C4-2B (cell line): ENCODE results near the gene MED12L.
"Not testable (repeated sequence)": the region's sequence is repeated elsewhere in the genome, so short reads cannot be mapped to it uniquely, and the experiment has no call there.

ENCODE experiments used
- ZFX ChIP-seq: fragments of 450-650 bp; IDR thresholded peaks from 2 replicates; pipeline ENCODE4 v1.6.1; 2017
- TF ChIP-seq, protein P1 (sequence below): fragments of 450-650 bp; conservative IDR thresholded peaks from 2 replicates; pipeline ENCODE4 v1.5.1; 2017; ENCODE audit warnings: mild to moderate bottlenecking

DNA sequence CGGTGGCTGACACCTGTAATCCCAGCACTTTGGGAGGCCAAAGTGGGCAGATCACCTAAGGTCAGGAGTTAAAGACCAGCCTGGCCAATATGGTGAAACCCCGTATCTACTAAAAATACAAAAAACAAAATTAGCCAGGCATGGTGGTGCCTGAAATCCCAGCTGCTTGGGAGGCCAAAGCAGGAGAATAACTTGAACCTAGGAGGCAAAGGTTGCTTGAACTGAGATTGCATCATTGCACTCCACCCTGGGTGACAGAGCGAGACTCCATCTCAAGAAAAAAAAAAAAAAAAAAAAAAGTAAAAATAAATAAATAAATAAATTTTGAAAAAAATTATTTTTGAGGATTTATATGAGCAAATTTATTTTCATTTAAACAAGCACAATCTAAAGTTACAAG, 306.7 kb downstream of the MED12L start:
- TF ChIP-seq, protein P1, sequence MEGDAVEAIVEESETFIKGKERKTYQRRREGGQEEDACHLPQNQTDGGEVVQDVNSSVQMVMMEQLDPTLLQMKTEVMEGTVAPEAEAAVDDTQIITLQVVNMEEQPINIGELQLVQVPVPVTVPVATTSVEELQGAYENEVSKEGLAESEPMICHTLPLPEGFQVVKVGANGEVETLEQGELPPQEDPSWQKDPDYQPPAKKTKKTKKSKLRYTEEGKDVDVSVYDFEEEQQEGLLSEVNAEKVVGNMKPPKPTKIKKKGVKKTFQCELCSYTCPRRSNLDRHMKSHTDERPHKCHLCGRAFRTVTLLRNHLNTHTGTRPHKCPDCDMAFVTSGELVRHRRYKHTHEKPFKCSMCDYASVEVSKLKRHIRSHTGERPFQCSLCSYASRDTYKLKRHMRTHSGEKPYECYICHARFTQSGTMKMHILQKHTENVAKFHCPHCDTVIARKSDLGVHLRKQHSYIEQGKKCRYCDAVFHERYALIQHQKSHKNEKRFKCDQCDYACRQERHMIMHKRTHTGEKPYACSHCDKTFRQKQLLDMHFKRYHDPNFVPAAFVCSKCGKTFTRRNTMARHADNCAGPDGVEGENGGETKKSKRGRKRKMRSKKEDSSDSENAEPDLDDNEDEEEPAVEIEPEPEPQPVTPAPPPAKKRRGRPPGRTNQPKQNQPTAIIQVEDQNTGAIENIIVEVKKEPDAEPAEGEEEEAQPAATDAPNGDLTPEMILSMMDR: not testable (repeated sequence)
- TF ChIP-seq ZFX: not testable (repeated sequence)
